DMS53 (cell line): ENCODE measurements around the gene ZNF547.
"Not testable (repeated sequence)": the region's sequence is repeated elsewhere in the genome, so short reads cannot be mapped to it uniquely, and the experiment has no call there.

ENCODE experiments used
- DNase-seq: peaks from one replicate; lab custom pipeline; 2025; lab: John Stamatoyannopoulos, UW

ZNF547 gene

GRCh38 chr19:57374647-57375046, 11.3 kb downstream of the ZNF547 start:
- DNase-seq: not testable (repeated sequence)

DNA sequence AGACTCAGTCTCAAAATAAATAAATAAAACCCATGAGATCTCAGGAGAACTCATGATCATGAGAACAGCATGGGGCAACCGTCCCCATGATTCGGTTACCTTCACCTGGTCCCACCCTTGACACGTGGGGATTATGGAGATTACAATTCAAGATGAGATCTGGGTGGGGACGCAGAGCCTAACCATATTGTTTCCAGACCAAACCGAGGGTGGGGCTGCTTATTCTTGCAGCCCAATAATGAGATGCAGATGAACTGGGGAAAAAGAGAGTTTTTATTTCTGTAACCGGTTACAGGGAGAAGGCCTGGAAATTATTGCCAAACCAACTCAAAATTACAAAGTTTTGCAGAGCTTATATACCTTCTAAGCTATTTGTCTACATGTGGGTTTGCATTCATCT, 12.8 kb downstream of the ZNF547 start:
- DNase-seq: no peak

- no peak for DNase-seq
These were observed 14.3 kb downstream of the ZNF547 start for GRCh38 chr19:57377498-57378146.

GRCh38 chr19:57380923-57381322, 17.6 kb downstream of the ZNF547 start:
- no peak for DNase-seq

- no peak for DNase-seq
These were observed 19.6 kb downstream of the ZNF547 start for GRCh38 chr19:57382806-57383488.

- DNase-seq: no peak
These were observed 25.9 kb downstream of the ZNF547 start for GRCh38 chr19:57389194-57389729.

DNA sequence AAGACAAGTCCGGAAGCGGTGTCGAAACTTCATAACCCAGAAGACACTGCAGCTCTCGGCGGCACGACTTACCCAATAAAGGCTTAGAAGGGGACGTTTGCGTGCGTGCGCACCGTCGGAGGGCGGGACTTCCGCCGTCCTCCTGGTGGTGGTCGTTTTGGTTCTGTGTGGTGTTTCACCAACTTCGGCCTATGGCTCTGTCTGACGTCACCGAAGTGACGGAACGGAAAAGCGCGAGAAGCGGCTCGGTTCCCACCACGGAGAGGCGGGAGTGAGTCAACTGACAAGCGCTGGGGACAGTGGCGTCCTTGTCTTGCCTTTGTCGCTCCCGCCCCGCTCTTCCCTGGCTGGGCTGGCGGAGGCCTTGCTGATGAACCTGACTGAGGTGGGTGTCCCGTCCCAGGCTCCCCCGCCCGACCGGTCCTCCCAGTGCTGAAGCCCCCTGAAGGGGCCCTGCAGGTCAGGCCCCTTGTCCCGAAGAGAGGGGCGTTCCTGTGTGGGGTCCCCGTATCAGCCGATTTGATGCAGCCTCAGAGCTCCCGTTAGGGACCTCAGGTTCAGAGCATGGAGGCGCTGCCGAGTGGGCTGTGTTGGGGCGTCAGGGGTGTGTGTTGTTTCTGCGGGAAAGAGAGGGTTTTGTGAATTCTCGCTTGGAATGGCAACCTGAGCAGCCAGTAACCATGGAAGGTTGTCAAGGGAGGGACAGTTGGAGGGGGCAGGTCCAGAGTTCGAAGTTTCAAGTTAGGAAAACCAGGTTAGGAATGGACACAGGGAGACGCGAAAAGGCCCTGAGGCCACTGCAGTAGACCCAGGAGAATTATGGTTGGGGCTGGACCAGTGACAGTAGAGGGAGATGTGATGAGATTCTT, 26.6 kb downstream of the ZNF547 start, which contains the start of gene ZNF548:
ZNF548 (plus strand) TSS at position 125 of the 869 bp plus-strand sequence; CDS start at position 371, 246 bp downstream.
- DNase-seq: peak; percentile 98

DNA sequence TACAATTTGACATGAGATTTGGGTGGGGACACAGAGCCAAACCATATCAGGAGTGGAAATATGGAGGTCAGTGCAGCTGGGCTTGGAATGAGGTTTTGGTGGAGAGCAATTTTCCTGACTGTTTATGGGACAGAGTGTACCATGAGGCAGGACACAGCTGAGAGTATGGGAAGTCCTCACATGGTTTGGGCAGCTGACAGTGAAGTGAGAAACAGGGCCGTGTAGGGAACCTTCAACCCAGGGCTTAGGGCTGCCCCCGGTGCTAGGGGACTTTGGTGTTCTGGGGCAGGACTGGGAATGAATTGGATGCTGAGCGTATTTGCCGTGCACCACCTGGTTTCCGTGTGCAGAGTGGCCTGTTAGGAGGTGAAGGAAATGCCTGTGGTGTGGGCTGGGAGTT, 32.4 kb downstream of the ZNF547 start:
- DNase-seq: no peak

GRCh38 chr19:57398868-57399267, 35.5 kb downstream of the ZNF547 start:
- no peak for DNase-seq

GRCh38 chr19:57403737-57404563, 40.6 kb downstream of the ZNF547 start:
- DNase-seq: no peak

DNA sequence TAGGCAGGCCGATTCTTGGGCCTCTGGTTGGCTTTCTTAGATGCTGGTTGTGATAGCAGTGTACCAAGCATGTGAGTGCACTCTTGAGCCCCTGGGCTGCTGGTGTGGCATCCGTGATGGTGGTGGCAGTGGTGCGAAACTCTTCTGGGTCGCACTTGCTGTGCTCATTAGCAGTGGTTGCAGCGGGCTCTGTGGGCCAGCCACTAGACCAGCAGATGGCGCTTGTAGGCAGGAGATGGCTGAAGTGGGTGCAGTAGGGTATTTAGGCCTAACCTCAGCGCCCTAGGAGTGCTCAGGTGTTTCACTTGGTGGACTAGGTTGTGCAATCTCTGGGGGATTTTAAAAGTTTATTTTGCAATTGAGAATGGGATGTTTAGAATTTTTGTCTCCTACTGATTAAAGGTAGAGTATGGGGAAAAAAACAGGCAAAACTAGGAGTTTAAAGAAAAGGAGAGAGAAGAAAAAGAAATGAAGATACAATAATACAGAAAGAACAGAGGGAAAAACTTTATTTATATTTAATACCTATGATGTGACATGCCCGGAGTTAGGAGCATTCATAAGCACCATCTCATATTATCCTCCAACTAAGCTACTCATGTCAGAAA, 43.3 kb downstream of the ZNF547 start:
- peak; percentile 88 for DNase-seq

GRCh38 chr19:57410877-57411671, 47.7 kb downstream of the ZNF547 start, which contains the start of gene ZNF17:
Gene ZNF17 (plus strand): TSS chr19:57411161. CDS start chr19:57413616, 2,455 bp downstream.
- peak; percentile 95 for DNase-seq

- DNase-seq: no peak
These were observed 56.1 kb downstream of the ZNF547 start for GRCh38 chr19:57419439-57419838.

DNA sequence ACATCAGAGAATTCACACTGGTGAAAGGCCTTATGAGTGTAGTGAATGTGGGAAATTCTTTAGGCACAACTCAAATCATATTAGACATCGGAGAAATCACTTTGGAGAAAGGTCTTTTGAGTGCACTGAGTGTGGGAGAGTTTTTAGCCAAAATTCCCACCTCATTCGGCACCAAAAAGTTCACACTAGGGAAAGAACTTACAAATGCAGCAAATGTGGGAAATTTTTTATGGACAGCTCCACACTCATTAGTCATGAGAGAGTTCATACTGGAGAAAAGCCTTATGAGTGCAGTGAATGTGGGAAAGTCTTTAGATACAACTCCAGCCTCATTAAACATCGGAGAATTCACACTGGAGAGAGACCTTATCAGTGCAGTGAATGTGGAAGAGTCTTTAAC, 57.7 kb downstream of the ZNF547 start:
- no peak for DNase-seq
